Mesothelial cell of epicardium (in vitro differentiated cells): ENCODE data around the gene INHBC. TPM values are rescaled to one million over a fixed set of nuclear protein-coding genes. Genes with fewer than 3 reads are reported as not detected.
A peak's percentile ranks its signal among the peaks of the same experiment; 100 is the strongest.
"Not testable (repeated sequence)": the region's sequence is repeated elsewhere in the genome, so short reads cannot be mapped to it uniquely, and the experiment has no call there.

Experiments
- DNase-seq, 2 experiments: peaks; one replicate each; pipeline ENCODE4 v3.0.0; 2021; ENCODE audit warnings: low spot score in 2 of 2; ENCODE audit not compliant: unreplicated experiment in 2 of 2
- H3K27ac Mint-ChIP-seq: 2 replicates; pipeline ENCODE4 v1.8.0; 2021; ENCODE audit warnings: mixed read lengths
- H3K27me3 Mint-ChIP-seq: 2 replicates; pipeline ENCODE4 v1.8.0; 2021; ENCODE audit warnings: low read depth, mixed read lengths
- H3K36me3 Mint-ChIP-seq: 2 replicates; pipeline ENCODE4 v1.8.0; 2021; ENCODE audit warnings: mixed read lengths
- H3K4me1 Mint-ChIP-seq: 2 replicates; pipeline ENCODE4 v1.8.0; 2021; ENCODE audit warnings: mixed read lengths
- H3K4me3 Mint-ChIP-seq: 2 replicates; pipeline ENCODE4 v1.8.0; 2021; ENCODE audit warnings: mild to moderate bottlenecking, moderate library complexity, mixed read lengths
- H3K9me3 Mint-ChIP-seq: 2 replicates; pipeline ENCODE4 v1.8.0; 2021; ENCODE audit warnings: mixed read lengths
- CTCF ChIP-seq: fragments of 200-600 bp; sonication (generic); IDR thresholded peaks from one replicate; pipeline ENCODE4 v1.5.0; 2021; ENCODE audit warnings: antibody characterized with exemption; ENCODE audit not compliant: unreplicated experiment
- total RNA-seq: library from RNA; stranded (reverse); gene quantifications from 3 replicates; pipeline ENCODE4 v1.2.1, GENCODE V29; 2021

Gene INHBC
- total RNA-seq, 1 donor from 2014 or later = 0.31 TPM

- H3K9me3 Mint-ChIP-seq = no peaks in the 10 kb centered on the region
- H3K27me3 Mint-ChIP-seq = no peaks in the 10 kb centered on the region
- peaks cover 17% of the 10 kb centered on the region for H3K36me3 Mint-ChIP-seq
- H3K4me1 Mint-ChIP-seq = peaks cover 5% of the 10 kb centered on the region
- DNase-seq = no peak
- no peak overlapping the region for H3K4me3 Mint-ChIP-seq
- TF ChIP-seq CTCF = no peak
- no peak overlapping the region for H3K27ac Mint-ChIP-seq
Measured at GRCh38 chr12:57419495-57419894, 15.1 kb upstream of the INHBC start.

GRCh38 chr12:57420482-57420881, 14.1 kb upstream of the INHBC start:
- Mint-ChIP-seq H3K4me1 (peaks cover 3% of the 10 kb centered on the region), H3K27ac (no peak overlapping the region), H3K9me3 (no peaks in the 10 kb centered on the region), H3K36me3 (peaks cover 19% of the 10 kb centered on the region), H3K4me3 (no peak overlapping the region), H3K27me3 (no peaks in the 10 kb centered on the region)
- DNase-seq = no peak
- no peak for TF ChIP-seq CTCF

- H3K27me3 Mint-ChIP-seq, DNase-seq, H3K27ac Mint-ChIP-seq, H3K9me3 Mint-ChIP-seq, H3K4me3 Mint-ChIP-seq: not testable (repeated sequence)
- Mint-ChIP-seq H3K36me3 (peaks cover 19% of the 10 kb centered on the region), H3K4me1 (peaks cover 23% of the 10 kb centered on the region)
Measured at GRCh38 chr12:57426948-57427347, 7.6 kb upstream of the INHBC start.

- Mint-ChIP-seq H3K4me1 (peaks cover 24% of the 10 kb centered on the region), H3K9me3 (no peaks in the 10 kb centered on the region), H3K27me3 (no peaks in the 10 kb centered on the region), H3K4me3 (peak overlapping the region; percentile 95), H3K36me3 (peaks cover 9% of the 10 kb centered on the region), H3K27ac (peak overlapping the region; percentile 100)
- TF ChIP-seq CTCF = no peak
- no peak for DNase-seq
Measured at GRCh38 chr12:57428965-57429364, 5.6 kb upstream of the INHBC start.

GRCh38 chr12:57429473-57430111, 5.0 kb upstream of the INHBC start:
- H3K27ac Mint-ChIP-seq = peak overlapping the region; percentile 100
- H3K27me3 Mint-ChIP-seq = no peaks in the 10 kb centered on the region
- no peak for DNase-seq
- no peaks in the 10 kb centered on the region for H3K9me3 Mint-ChIP-seq
- H3K4me3 Mint-ChIP-seq = peak overlapping the region; percentile 95
- peaks cover 24% of the 10 kb centered on the region for H3K4me1 Mint-ChIP-seq
- TF ChIP-seq CTCF = no peak
- peaks cover 5% of the 10 kb centered on the region for H3K36me3 Mint-ChIP-seq

- no peak for DNase-seq
Measured at GRCh38 chr12:57430112-57430930, 4.3 kb upstream of the INHBC start.

More at GRCh38 chr12:57430112-57430930, 4.3 kb upstream of the INHBC start:
- Mint-ChIP-seq H3K9me3 (no peaks in the 10 kb centered on the region), H3K27me3 (no peaks in the 10 kb centered on the region), H3K4me3 (peak overlapping the region; percentile 95), H3K27ac (peak overlapping the region; percentile 100), H3K36me3 (peaks cover 4% of the 10 kb centered on the region), H3K4me1 (peaks cover 27% of the 10 kb centered on the region)
- TF ChIP-seq CTCF = no peak
